ENCODE data around the gene METTL2A. TPM values are rescaled to one million over a fixed set of nuclear protein-coding genes. Genes with fewer than 3 reads are reported as not detected.
"Not testable (repeated sequence)": the region's sequence is repeated elsewhere in the genome, so short reads cannot be mapped to it uniquely, and the experiment has no call there.

The METTL2A gene
- total and polyA plus RNA-seq, 2 experiments from 2014 or later = 22.9 to 42.3 TPM

DNA sequence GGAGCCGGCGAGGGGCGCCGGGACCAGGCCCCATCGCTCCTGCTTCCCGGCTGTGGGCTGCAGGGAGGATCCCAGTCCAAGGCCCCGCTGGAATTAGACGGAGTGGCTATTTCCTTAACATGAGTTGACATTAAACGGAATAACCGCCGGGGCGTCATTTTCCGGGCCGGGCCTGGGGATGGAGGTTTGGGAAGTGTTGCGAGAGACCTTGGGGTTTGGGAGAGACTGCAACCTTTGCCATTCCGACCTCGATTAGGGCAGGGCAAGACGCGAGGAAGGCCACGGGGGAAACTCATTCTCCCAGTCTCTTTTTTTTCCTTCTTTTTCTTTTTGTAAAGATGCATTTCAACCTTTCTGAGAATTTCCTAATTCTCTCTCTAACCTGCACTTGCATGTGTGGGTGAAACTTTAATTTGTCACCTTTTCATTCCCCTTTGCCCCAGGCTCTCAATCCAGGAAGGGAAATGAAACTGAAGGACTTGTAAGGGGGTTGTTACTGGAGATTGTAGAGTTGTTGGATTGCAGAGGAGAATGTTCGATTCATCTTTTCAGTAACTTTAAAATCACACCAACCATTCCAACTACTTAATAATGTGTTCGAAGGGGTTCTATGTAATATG lies 56.1 kb downstream of the METTL2A start:
- peak overlapping the region; percentile 96 for H3K4me2 ChIP-seq
- peak; percentile 16; the same call in 2 of the 3 replicates for ATAC-seq
- H3K9me3 Mint-ChIP-seq = not testable (repeated sequence)

DNA sequence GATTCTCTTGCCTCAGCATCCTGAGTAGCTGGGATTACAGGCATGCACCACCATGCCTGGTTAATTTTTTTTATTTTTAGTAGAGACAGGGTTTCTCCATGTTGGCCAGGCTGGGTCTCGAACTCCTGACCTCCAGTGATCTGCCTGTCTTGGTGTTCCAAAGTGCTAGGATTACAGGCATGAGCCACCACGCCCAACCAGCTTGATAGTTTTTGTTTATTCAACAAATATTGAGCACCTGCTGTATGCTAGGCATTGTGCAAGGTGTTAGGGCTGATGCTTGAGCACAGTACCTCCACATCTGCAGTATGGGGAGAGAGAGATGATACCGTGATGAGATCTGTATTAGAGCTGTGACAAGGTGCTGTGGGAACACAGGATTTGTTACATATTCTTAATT lies 58.9 kb downstream of the METTL2A start:
- Histone ChIP-seq H3K79me2 (replicated peaks; ENCODE audit: insufficient read depth) (peaks cover 82% of the 10 kb centered on the region), H4K20me1 (replicated peaks; ENCODE audit: insufficient read depth) (peaks cover 21% of the 10 kb centered on the region)
- H3K4me1 Mint-ChIP-seq; H3K36me3 ChIP-seq (ENCODE audit: insufficient read depth); H3K27me3 Mint-ChIP-seq (ENCODE audit: insufficient read depth, low read depth, poor library complexity); H2AFZ ChIP-seq; H3K4me3 ChIP-seq; ATAC-seq; H3K4me1 ChIP-seq (ENCODE audit: insufficient read depth); H3K4me2 ChIP-seq; H3K27ac Mint-ChIP-seq; H3K27ac ChIP-seq (ENCODE audit: low read depth); H3K9me2 ChIP-seq (ENCODE audit: insufficient read depth); DNase-seq (ENCODE audit: low spot score); H3K9me3 Mint-ChIP-seq; H3K27me3 ChIP-seq (ENCODE audit: insufficient read depth); H3F3A ChIP-seq (replicated peaks; ENCODE audit: low read depth); H3K4me3 Mint-ChIP-seq: not testable (repeated sequence)
- H3K36me3 Mint-ChIP-seq (ENCODE audit: low read depth) = peaks cover 38% of the 10 kb centered on the region

More for the DNA sequence above, 56.1 kb downstream of the METTL2A start:
- not testable (repeated sequence) for H3K36me3 ChIP-seq (ENCODE audit: insufficient read depth); H3K27me3 Mint-ChIP-seq (ENCODE audit: insufficient read depth, low read depth, poor library complexity); H3K9me2 ChIP-seq (ENCODE audit: insufficient read depth); H3F3A ChIP-seq (replicated peaks; ENCODE audit: low read depth); H3K4me1 ChIP-seq (ENCODE audit: insufficient read depth); H3K27ac ChIP-seq (ENCODE audit: low read depth); H3K27me3 ChIP-seq (ENCODE audit: insufficient read depth)
- Mint-ChIP-seq H3K36me3 (ENCODE audit: low read depth) (peaks cover 41% of the 10 kb centered on the region), H3K4me1 (peaks cover 12% of the 10 kb centered on the region; the same call in 2 of the 3 replicates), H3K27ac (peak overlapping the region; percentile 93), H3K4me3 (peak overlapping the region; percentile 96)
- Histone ChIP-seq H4K20me1 (replicated peaks; ENCODE audit: insufficient read depth) (peaks cover 14% of the 10 kb centered on the region), H3K4me3 (peak overlapping the region; percentile 88), H2AFZ (peak overlapping the region; percentile 38; the same call in 1 of the 2 replicates), H3K79me2 (replicated peaks; ENCODE audit: insufficient read depth) (peaks cover 65% of the 10 kb centered on the region)
- peak; percentile 40 for DNase-seq (ENCODE audit: low spot score)

DNA sequence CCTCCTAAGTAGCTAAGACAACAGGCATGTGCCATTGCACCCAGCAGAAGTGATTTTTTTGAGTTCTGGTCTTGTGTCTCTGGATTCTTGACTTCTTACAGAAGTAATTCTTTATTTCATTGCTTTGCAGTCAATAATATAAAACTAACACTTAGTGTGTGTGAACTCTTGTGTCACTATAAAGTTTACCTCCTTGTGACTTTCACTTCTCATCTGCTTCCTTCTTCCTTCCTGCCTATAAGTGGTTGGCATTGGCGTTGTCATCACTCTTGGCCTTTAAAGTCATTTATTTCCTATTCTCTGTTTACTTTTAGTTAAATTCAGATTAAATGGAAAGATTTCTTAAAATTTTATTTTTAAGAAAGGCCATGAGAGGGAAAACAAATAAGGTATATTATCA lies 67.3 kb downstream of the METTL2A start:
- not testable (repeated sequence) for DNase-seq (ENCODE audit: low spot score); H3K4me1 ChIP-seq (ENCODE audit: insufficient read depth); H3K4me2 ChIP-seq; H3K4me1 Mint-ChIP-seq; ATAC-seq; H3K9me3 Mint-ChIP-seq; H3K27ac ChIP-seq (ENCODE audit: low read depth); H3K36me3 ChIP-seq (ENCODE audit: insufficient read depth); H3K9me2 ChIP-seq (ENCODE audit: insufficient read depth); H3K27me3 ChIP-seq (ENCODE audit: insufficient read depth); H3K27ac Mint-ChIP-seq; H3K27me3 Mint-ChIP-seq (ENCODE audit: insufficient read depth, low read depth, poor library complexity); H3K4me3 ChIP-seq; H3F3A ChIP-seq (replicated peaks; ENCODE audit: low read depth); H3K4me3 Mint-ChIP-seq; H2AFZ ChIP-seq
- peaks cover 11% of the 10 kb centered on the region for H3K36me3 Mint-ChIP-seq (ENCODE audit: low read depth)
- peaks cover 21% of the 10 kb centered on the region; the same call in 1 of the 2 replicates for H4K20me1 ChIP-seq (replicated peaks; ENCODE audit: insufficient read depth)
- H3K79me2 ChIP-seq (replicated peaks; ENCODE audit: insufficient read depth) = peaks cover 96% of the 10 kb centered on the region

DNA sequence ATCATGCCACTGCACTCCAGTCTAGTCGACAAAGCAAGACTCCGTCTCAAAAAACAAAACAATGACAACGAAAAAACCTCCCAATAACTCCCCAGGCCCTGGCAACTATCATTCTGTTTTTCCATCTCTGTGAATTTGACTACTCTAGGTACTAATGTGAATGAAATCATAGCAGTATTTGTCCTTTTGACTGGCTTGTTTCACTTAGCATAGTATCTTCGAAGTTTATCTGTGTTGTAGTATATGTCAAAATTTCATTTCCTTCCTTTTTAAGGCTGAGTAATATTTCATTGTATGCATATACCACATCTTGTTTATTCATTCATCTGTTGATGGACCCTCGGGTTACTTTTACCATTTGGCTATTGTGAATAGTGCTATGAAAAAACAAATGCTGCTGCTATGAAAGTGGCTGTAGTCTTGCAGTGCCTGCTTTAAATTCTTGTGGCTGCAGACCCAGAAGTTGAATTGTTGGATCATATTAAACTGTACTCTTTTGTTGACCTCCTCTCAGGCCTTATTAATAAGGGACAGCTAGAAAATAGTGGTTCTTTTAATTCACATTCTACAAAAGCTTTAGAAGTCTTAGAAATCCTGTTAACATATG lies 69.5 kb downstream of the METTL2A start:
- not testable (repeated sequence) for H3K9me2 ChIP-seq (ENCODE audit: insufficient read depth); H3K4me3 ChIP-seq; H3K36me3 Mint-ChIP-seq (ENCODE audit: low read depth); DNase-seq (ENCODE audit: low spot score); ATAC-seq; H3K27ac Mint-ChIP-seq; H2AFZ ChIP-seq; H3K4me3 Mint-ChIP-seq; H3K4me1 Mint-ChIP-seq; H3K27me3 Mint-ChIP-seq (ENCODE audit: insufficient read depth, low read depth, poor library complexity); H3K27ac ChIP-seq (ENCODE audit: low read depth); H3K36me3 ChIP-seq (ENCODE audit: insufficient read depth); H3K4me2 ChIP-seq; H3K4me1 ChIP-seq (ENCODE audit: insufficient read depth); H3K27me3 ChIP-seq (ENCODE audit: insufficient read depth); H3F3A ChIP-seq (replicated peaks; ENCODE audit: low read depth); H3K9me3 Mint-ChIP-seq
- peaks cover 98% of the 10 kb centered on the region for H3K79me2 ChIP-seq (replicated peaks; ENCODE audit: insufficient read depth)
- H4K20me1 ChIP-seq (replicated peaks; ENCODE audit: insufficient read depth) = peaks cover 13% of the 10 kb centered on the region; the same call in 1 of the 2 replicates

DNA sequence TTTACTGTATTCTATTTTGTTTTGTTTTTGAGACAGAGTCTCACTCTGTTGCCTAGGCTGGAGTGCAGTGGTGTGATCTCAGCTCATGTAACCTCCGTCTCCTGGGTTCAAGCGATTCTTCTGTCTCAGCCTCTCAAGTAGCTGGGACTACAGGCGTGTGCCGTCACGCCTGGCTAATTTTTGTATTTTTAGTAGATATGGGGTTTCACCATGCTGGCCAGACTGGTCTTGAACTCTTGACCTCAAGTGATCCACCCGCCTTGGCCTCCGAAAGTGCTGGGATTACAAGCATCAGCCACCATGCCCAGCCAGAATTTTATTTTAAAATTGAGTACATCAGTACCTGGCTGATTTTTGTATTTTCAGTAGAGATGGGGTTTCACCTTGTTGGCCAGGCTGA lies 70.4 kb downstream of the METTL2A start:
- not testable (repeated sequence) for H3K9me2 ChIP-seq (ENCODE audit: insufficient read depth); DNase-seq (ENCODE audit: low spot score); H3K4me2 ChIP-seq; H2AFZ ChIP-seq; H3K27ac ChIP-seq (ENCODE audit: low read depth); H3K27me3 ChIP-seq (ENCODE audit: insufficient read depth); H3K4me1 ChIP-seq (ENCODE audit: insufficient read depth); H3K4me1 Mint-ChIP-seq; H3K9me3 Mint-ChIP-seq; H3K4me3 ChIP-seq; H3K36me3 ChIP-seq (ENCODE audit: insufficient read depth); H3F3A ChIP-seq (replicated peaks; ENCODE audit: low read depth); ATAC-seq; H3K36me3 Mint-ChIP-seq (ENCODE audit: low read depth); H3K27me3 Mint-ChIP-seq (ENCODE audit: insufficient read depth, low read depth, poor library complexity); H3K4me3 Mint-ChIP-seq; H3K27ac Mint-ChIP-seq
- Histone ChIP-seq H4K20me1 (replicated peaks; ENCODE audit: insufficient read depth) (peaks cover 11% of the 10 kb centered on the region; the same call in 1 of the 2 replicates), H3K79me2 (replicated peaks; ENCODE audit: insufficient read depth) (peaks cover 92% of the 10 kb centered on the region)

DNA sequence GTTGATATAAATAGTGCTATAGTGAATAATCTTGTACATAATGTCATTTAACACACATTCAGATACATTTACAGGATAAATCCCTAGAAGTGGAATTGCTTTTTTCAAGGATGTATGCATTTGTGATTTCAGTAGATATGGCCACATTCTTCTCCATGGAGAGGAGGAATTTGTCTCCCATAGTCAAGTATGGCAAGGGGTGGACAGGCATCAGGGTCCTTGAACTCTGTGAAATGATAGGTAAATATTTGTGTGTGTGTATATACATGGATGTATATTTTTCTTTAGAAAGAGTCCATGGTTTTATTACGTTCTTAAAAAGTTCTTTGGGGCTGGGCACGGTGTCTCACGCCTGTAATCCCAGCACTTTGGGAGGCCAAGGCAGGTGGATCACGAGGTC lies 72.6 kb downstream of the METTL2A start:
- not testable (repeated sequence) for H3K27ac ChIP-seq (ENCODE audit: low read depth); H3K4me3 ChIP-seq; H3K36me3 ChIP-seq (ENCODE audit: insufficient read depth); H3K4me3 Mint-ChIP-seq; DNase-seq (ENCODE audit: low spot score); ATAC-seq; H4K20me1 ChIP-seq (replicated peaks; ENCODE audit: insufficient read depth); H3K4me2 ChIP-seq; H3K27me3 ChIP-seq (ENCODE audit: insufficient read depth); H3K4me1 ChIP-seq (ENCODE audit: insufficient read depth); H3F3A ChIP-seq (replicated peaks; ENCODE audit: low read depth); H3K9me2 ChIP-seq (ENCODE audit: insufficient read depth); H3K27me3 Mint-ChIP-seq (ENCODE audit: insufficient read depth, low read depth, poor library complexity); H3K4me1 Mint-ChIP-seq; H3K9me3 Mint-ChIP-seq; H2AFZ ChIP-seq; H3K27ac Mint-ChIP-seq; H3K36me3 Mint-ChIP-seq (ENCODE audit: low read depth)
- H3K79me2 ChIP-seq (replicated peaks; ENCODE audit: insufficient read depth) = peaks cover 90% of the 10 kb centered on the region

All from GM23338 (cell line).